Gastroesophageal sphincter (tissue), 3 donors: ENCODE data around the gene C1GALT1C1L.

ENCODE experiments used
- CTCF ChIP-seq, 4 experiments: fragments of 200-600 bp in 2 of 4; fragments of 450-650 bp in 2 of 4; sonication (generic) in 1 of 4; IDR thresholded peaks; one replicate each; pipeline ENCODE4 v1.5.1; 2017 to 2019; ENCODE audit warnings: antibody characterized with exemption in 4 of 4, mild to moderate bottlenecking in 2 of 4, moderate library complexity in 2 of 4
- POLR2A ChIP-seq, 2 donors: fragments of 450-650 bp; IDR thresholded peaks; one replicate each; pipeline ENCODE4 v1.6.1; 2017; ENCODE audit warnings: antibody characterized with exemption in 2 of 2, mild to moderate bottlenecking in 2 of 2, moderate library complexity in 1 of 2
- POLR2AphosphoS5 ChIP-seq: sonication (generic); formaldehyde crosslinking; IDR thresholded peaks from one replicate; pipeline ENCODE4 v1.6.1; 2017; ENCODE audit warnings: antibody characterized with exemption

DNA sequence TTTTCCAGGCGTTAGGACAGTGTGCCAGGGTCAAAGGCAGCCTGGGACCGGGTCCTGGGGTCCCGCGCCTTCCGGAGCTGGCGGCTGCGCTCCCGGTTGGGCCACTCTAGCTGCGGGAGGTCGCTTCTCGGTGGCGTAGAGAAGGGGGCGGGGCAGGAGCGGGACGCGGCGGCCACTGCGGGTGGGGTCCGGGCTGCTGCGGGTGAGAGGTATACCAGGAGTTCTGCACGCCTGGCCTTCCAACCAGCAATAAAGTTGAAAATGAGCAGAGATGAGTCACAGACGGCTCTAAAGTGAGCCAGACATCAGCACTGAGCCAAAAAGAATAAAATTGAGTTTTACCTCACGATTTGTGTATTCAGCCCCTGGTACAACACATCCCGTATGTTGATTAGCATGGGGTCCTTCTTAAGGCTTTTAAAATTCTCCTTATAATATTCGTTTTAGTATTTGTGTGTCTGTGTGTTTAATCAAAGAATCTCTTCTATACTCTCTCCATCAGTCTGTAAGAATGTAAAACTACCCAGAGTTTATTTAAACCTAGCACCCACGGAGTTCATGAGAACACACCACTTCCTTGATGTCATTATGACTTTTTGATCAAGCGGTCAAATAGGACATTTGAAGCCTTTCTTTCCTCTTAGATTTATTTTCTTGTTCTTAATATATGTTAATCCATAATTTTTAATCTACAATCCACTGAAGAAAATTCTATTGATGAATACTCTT is at the start of gene C1GALT1C1L:
- TF ChIP-seq POLR2AphosphoS5 (no peak), CTCF (IDR thresholded peaks at IDR 0.05) (no peak), POLR2A (IDR thresholded peaks at IDR 0.05) (no peak)
